KBM-7 (cell line): Measurements from ENCODE around the gene SEPTIN11.

ENCODE experiments used
- DNase-seq: peaks from one replicate; pipeline ENCODE4 v3.0.0-alpha.2; 2015
- in situ Hi-C: fragments of 300-500 bp; cut with MboI; formaldehyde crosslinking; loops from 2 replicates; pipeline ENCODE4 v1.14.3; 2020; ENCODE audit warnings: low sequenced_read_pairs, low pct_unique_long_range_greater_than_20kb, mixed read lengths

SEPTIN11 gene

GRCh38 chr4:76997077-76997476 lies 47.5 kb downstream of the SEPTIN11 start:
- no peak for DNase-seq
- in situ Hi-C loops: no loop called here

DNA sequence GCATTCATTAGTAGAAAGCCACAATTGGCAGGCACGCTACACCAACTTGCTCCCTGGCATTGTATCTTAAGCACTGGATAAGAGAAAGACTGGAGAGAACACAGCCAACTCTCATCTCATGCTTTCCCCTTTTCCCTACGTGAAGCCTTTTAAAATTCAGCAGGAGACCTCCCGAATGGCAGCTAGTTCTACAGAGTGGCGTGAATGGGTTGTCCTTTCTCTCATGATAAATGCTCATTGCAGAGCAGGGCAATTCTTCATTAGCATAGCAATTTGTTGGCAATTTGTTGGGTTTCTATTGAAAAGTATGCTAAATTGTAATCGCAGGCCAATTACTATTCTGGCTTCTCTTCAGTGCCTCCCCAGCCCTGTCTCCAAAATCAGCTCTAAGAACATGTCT lies 48.0 kb downstream of the SEPTIN11 start:
- in situ Hi-C loops: no loop called here
- no peak for DNase-seq

- no peak for DNase-seq
- in situ Hi-C loops: no loop called here
These were observed 48.8 kb downstream of the SEPTIN11 start for GRCh38 chr4:76998251-76998901.
